Gastroesophageal sphincter (tissue), 4 donors: ENCODE results near the gene HMG20A. TPM values are rescaled to one million over a fixed set of nuclear protein-coding genes. Genes with fewer than 3 reads are reported as not detected.
A peak's percentile ranks its signal among the peaks of the same experiment; 100 is the strongest.

Source experiments
- ATAC-seq: fragments of 150-250 bp; one replicate; pipeline ENCODE4 v1.9.1; 2016; ENCODE audit warnings: mild to moderate bottlenecking, moderate library complexity
- H3K27ac ChIP-seq, 4 donors: fragments of 200-600 bp; sonication (generic) in 3 of 4; 1 replicate in 3 of 4; 2 replicates in 1 of 4; pipeline ENCODE4 v1.5.1; 2016 to 2019
- H3K27me3 ChIP-seq: fragments of 200-600 bp; sonication (generic); one replicate; pipeline ENCODE4 v1.5.1; 2019
- H3K36me3 ChIP-seq, 2 donors: fragments of 200-600 bp; sonication (generic); one replicate each; pipeline ENCODE4 v1.5.1; 2019; ENCODE audit warnings: control low read depth in 1 of 2
- H3K4me1 ChIP-seq, 3 donors: fragments of 200-600 bp; sonication (generic); 1 replicate in 2 of 3; 2 replicates in 1 of 3; pipeline ENCODE4 v1.5.1; 2016 to 2019; ENCODE audit warnings: control low read depth in 2 of 3
- H3K4me3 ChIP-seq, 2 donors: fragments of 200-600 bp; sonication (generic); one replicate each; pipeline ENCODE4 v1.5.1; 2019; ENCODE audit warnings: mild to moderate bottlenecking in 1 of 2, moderate library complexity in 1 of 2
- H3K9me3 ChIP-seq, 3 donors: fragments of 200-600 bp; sonication (generic); one replicate each; pipeline ENCODE4 v1.5.1; 2017 to 2019; ENCODE audit warnings: control low read depth in 2 of 3
- CTCF ChIP-seq, 4 experiments: fragments of 200-600 bp in 2 of 4; fragments of 450-650 bp in 2 of 4; sonication (generic) in 1 of 4; IDR thresholded peaks; one replicate each; pipeline ENCODE4 v1.5.1; 2017 to 2019; ENCODE audit warnings: antibody characterized with exemption in 4 of 4, mild to moderate bottlenecking in 2 of 4, moderate library complexity in 2 of 4
- EP300 ChIP-seq: sonication (generic); formaldehyde crosslinking; IDR thresholded peaks from one replicate; pipeline ENCODE4 v1.6.1; 2017; ENCODE audit warnings: antibody characterized with exemption, mild to moderate bottlenecking
- POLR2A ChIP-seq, 2 donors: fragments of 450-650 bp; IDR thresholded peaks; one replicate each; pipeline ENCODE4 v1.6.1; 2017; ENCODE audit warnings: antibody characterized with exemption in 2 of 2, mild to moderate bottlenecking in 2 of 2, moderate library complexity in 1 of 2
- POLR2AphosphoS5 ChIP-seq: sonication (generic); formaldehyde crosslinking; IDR thresholded peaks from one replicate; pipeline ENCODE4 v1.6.1; 2017; ENCODE audit warnings: antibody characterized with exemption
- WGBS, 2 donors: methylation state at CpG; one replicate each; pipeline ENCODE4 v1.1.5; 2018; ENCODE audit warnings: low coverage in 1 of 2; 5-methylcytosine and 5-hydroxymethylcytosine counted together
- total RNA-seq, 4 donors: library from RNA; depleted of rRNA; stranded (reverse); fragments of >200 nt; gene quantifications; one replicate each; pipeline ENCODE4 v1.1.0, GENCODE V29; 2016

HMG20A gene
- total RNA-seq, 4 donors from 2014 or later, result 23.2 to 47.9 (median 33.2) TPM

GRCh38 chr15:77506311-77507142 is 85.8 kb downstream of the HMG20A start:
- H3K27ac ChIP-seq, result peak overlapping the region in 3 of 4 donors; percentile 75 to 80 (median 76)
- peak; percentile 71 for ATAC-seq

GRCh38 chr15:77507143-77507897 is 86.6 kb downstream of the HMG20A start:
- H3K36me3 ChIP-seq, result no peaks in the 10 kb centered on the region
- 41 to 43% methylated on average over 8 of the region's 10 CpGs for WGBS, 2 donors
- no peak overlapping the region for H3K4me3 ChIP-seq
- peak overlapping the region; percentile 13 to 80 (median 76) for H3K27ac ChIP-seq
- no peaks in the 10 kb centered on the region for H3K27me3 ChIP-seq
- peaks cover 0 to 49% (median 17%) of the 10 kb centered on the region in 3 donors for H3K4me1 ChIP-seq
- no peak for ATAC-seq
- no peak for TF ChIP-seq CTCF (IDR thresholded peaks at IDR 0.05)
- H3K9me3 ChIP-seq, result no peaks in the 10 kb centered on the region

More at GRCh38 chr15:77506311-77507142, 85.8 kb downstream of the HMG20A start:
- Histone ChIP-seq H3K4me1 (peaks cover 0 to 49% (median 17%) of the 10 kb centered on the region in 3 donors), H3K4me3 (no peak overlapping the region), H3K36me3 (no peaks in the 10 kb centered on the region), H3K9me3 (no peaks in the 10 kb centered on the region), H3K27me3 (no peaks in the 10 kb centered on the region)
- TF ChIP-seq POLR2A (IDR thresholded peaks at IDR 0.05) (no peak), POLR2AphosphoS5 (peak; percentile 20), EP300 (no peak), CTCF (IDR thresholded peaks at IDR 0.05) (peak in 1 of 4 experiments; percentile 12)
- WGBS, 2 donors, result 41 to 50% methylated on average over 1 to 11 of the region's 20 CpGs

- Histone ChIP-seq H3K9me3 (no peaks in the 10 kb centered on the region), H3K27ac (peak overlapping the region in 3 of 4 donors; percentile 75 to 80 (median 76)), H3K36me3 (no peaks in the 10 kb centered on the region), H3K4me3 (no peak overlapping the region), H3K27me3 (no peaks in the 10 kb centered on the region), H3K4me1 (peaks cover 0 to 49% (median 17%) of the 10 kb centered on the region in 3 donors)
- TF ChIP-seq POLR2A (IDR thresholded peaks at IDR 0.05) (no peak), EP300 (no peak), POLR2AphosphoS5 (no peak), CTCF (IDR thresholded peaks at IDR 0.05) (no peak)
- peak; percentile 63 for ATAC-seq
- 34 to 43% methylated on average over 2 to 5 of the region's 6 CpGs for WGBS, 2 donors
Measured at GRCh38 chr15:77507911-77508310, 87.2 kb downstream of the HMG20A start.

- no peaks in the 10 kb centered on the region for H3K36me3 ChIP-seq
- WGBS, 2 donors, result 33 to 37% methylated on average over 3 of the region's 4 CpGs
- H3K4me1 ChIP-seq, result peaks cover 0 to 49% (median 17%) of the 10 kb centered on the region in 3 donors
- no peak overlapping the region for H3K4me3 ChIP-seq
- H3K27me3 ChIP-seq, result no peaks in the 10 kb centered on the region
- peaks cover 0 to 5% (median 0%) of the 10 kb centered on the region in 3 donors for H3K9me3 ChIP-seq
- no peak for ATAC-seq
- peak overlapping the region in 3 of 4 donors; percentile 75 to 80 (median 76) for H3K27ac ChIP-seq
- TF ChIP-seq EP300 (no peak), CTCF (IDR thresholded peaks at IDR 0.05) (no peak), POLR2AphosphoS5 (no peak), POLR2A (IDR thresholded peaks at IDR 0.05) (no peak)
Measured at GRCh38 chr15:77508541-77509243, 88.0 kb downstream of the HMG20A start.
